CD4-positive, CD25-positive, alpha-beta regulatory T cell (primary cell): ENCODE measurements around the gene MESP2. TPM values are rescaled to one million over a fixed set of nuclear protein-coding genes. Genes with fewer than 3 reads are reported as not detected.

Experiments
- ATAC-seq, 2 donors: fragments of 150-1000 bp; cut with Tn5 transposase; one replicate each; pipeline ENCODE4 v1.10.0; 2021; ENCODE audit warnings: low read depth in 2 of 2, moderate number of reproducible peaks in 2 of 2, moderate library complexity in 1 of 2
- DNase-seq, 3 donors: peaks; one replicate each; pipeline versions ENCODE4 v3.0.0 to v3.0.0-alpha.2; 2012 to 2022; ENCODE audit warnings: mixed read lengths in 1 of 3
- H3K27ac ChIP-seq: one replicate; pipeline ENCODE4 v1.7.0; 2013; ENCODE audit warnings: mild to moderate bottlenecking, low read length; ENCODE audit not compliant: insufficient read depth, poor library complexity, severe bottlenecking
- H3K27me3 ChIP-seq: one replicate; pipeline ENCODE4 v1.7.0; 2013; ENCODE audit warnings: low read length; ENCODE audit not compliant: control insufficient read depth, insufficient read depth
- H3K36me3 ChIP-seq: one replicate; pipeline ENCODE4 v1.7.0; 2013; ENCODE audit warnings: mild to moderate bottlenecking, low read length, moderate library complexity; ENCODE audit not compliant: control insufficient read depth, insufficient read depth
- H3K4me1 ChIP-seq: 2 replicates; pipeline ENCODE4 v1.7.0; 2013; ENCODE audit warnings: mild to moderate bottlenecking, low read length; ENCODE audit not compliant: insufficient read depth, control insufficient read depth, poor library complexity, severe bottlenecking
- H3K4me3 ChIP-seq: one replicate; pipeline ENCODE4 v1.7.0; 2013; ENCODE audit warnings: low read depth, mild to moderate bottlenecking, low read length, moderate library complexity
- H3K9me3 ChIP-seq, 2 experiments: 1 replicate in 1 of 2; 2 replicates in 1 of 2; pipeline ENCODE4 v1.7.0; 2013; ENCODE audit warnings: low read length in 2 of 2, mild to moderate bottlenecking in 1 of 2, moderate library complexity in 1 of 2; ENCODE audit not compliant: control insufficient read depth in 2 of 2
- H3K27ac Mint-ChIP-seq, 3 donors: one replicate each; pipeline ENCODE4 v1.8.0; 2020 to 2022; ENCODE audit warnings: mild to moderate bottlenecking in 3 of 3, mixed read lengths in 3 of 3, moderate library complexity in 2 of 3
- H3K27me3 Mint-ChIP-seq: one replicate; pipeline ENCODE4 v1.8.0; 2022; ENCODE audit warnings: mild to moderate bottlenecking, mixed read lengths
- H3K36me3 Mint-ChIP-seq: one replicate; pipeline ENCODE4 v1.8.0; 2020; ENCODE audit warnings: mixed read lengths
- H3K4me1 Mint-ChIP-seq, 4 donors: one replicate each; pipeline ENCODE4 v1.8.0; 2020 to 2022; ENCODE audit warnings: mixed read lengths in 4 of 4, mild to moderate bottlenecking in 1 of 4
- H3K4me3 Mint-ChIP-seq, 4 donors: one replicate each; pipeline ENCODE4 v1.8.0; 2020 to 2022; ENCODE audit warnings: mild to moderate bottlenecking in 4 of 4, mixed read lengths in 4 of 4, moderate library complexity in 3 of 4
- H3K9me3 Mint-ChIP-seq, 7 donors: one replicate each; pipeline ENCODE4 v1.8.0; 2020 to 2022; ENCODE audit warnings: mixed read lengths in 7 of 7, mild to moderate bottlenecking in 3 of 7, moderate library complexity in 2 of 7
- polyA plus RNA-seq, 4 donors: library from polyadenylated mRNA; unstranded; fragments of 300-500 nt; fragmentation: Illumina TruSeq; gene quantifications; one replicate each; pipeline ENCODE4 v1.2.3, GENCODE V29; 2021
- total RNA-seq: library from RNA; stranded (reverse); gene quantifications from one replicate; pipeline ENCODE4 v1.2.3, GENCODE V29; 2022

MESP2 gene
- total and polyA plus RNA-seq, 5 donors from 2014 or later: not detected

GRCh38 chr15:89775815-89776214 is 317 bp upstream of the MESP2 start:
- ATAC-seq: no peak
- Mint-ChIP-seq H3K9me3 (peaks cover 0 to 1% (median 0%) of the 10 kb centered on the region in 7 donors), H3K27ac (no peak overlapping the region), H3K36me3 (no peaks in the 10 kb centered on the region), H3K4me1 (peaks cover 0 to 6% (median 3%) of the 10 kb centered on the region in 4 donors), H3K27me3 (peaks cover 38% of the 10 kb centered on the region), H3K4me3 (no peak overlapping the region)
- DNase-seq: no peak
- no peaks in the 10 kb centered on the region for H3K36me3 ChIP-seq
- H3K4me1 ChIP-seq: peaks cover 13% of the 10 kb centered on the region
- no peaks in the 10 kb centered on the region for H3K27me3 ChIP-seq
- no peaks in the 10 kb centered on the region for H3K9me3 ChIP-seq
- no peak overlapping the region for H3K27ac ChIP-seq
- no peak overlapping the region for H3K4me3 ChIP-seq

- H3K27ac Mint-ChIP-seq: no peak overlapping the region
- peaks cover 0 to 1% (median 0%) of the 10 kb centered on the region in 7 donors for H3K9me3 Mint-ChIP-seq
- DNase-seq: no peak
- Histone ChIP-seq H3K4me1 (peaks cover 13% of the 10 kb centered on the region), H3K27me3 (no peaks in the 10 kb centered on the region), H3K36me3 (no peaks in the 10 kb centered on the region), H3K4me3 (no peak overlapping the region), H3K27ac (no peak overlapping the region), H3K9me3 (no peaks in the 10 kb centered on the region)
- peaks cover 0 to 6% (median 4%) of the 10 kb centered on the region in 4 donors for H3K4me1 Mint-ChIP-seq
- no peak for ATAC-seq
- H3K27me3 Mint-ChIP-seq: peaks cover 38% of the 10 kb centered on the region
- peak overlapping the region in 3 of 4 donors; percentile 33 to 54 (median 46) for H3K4me3 Mint-ChIP-seq
- no peaks in the 10 kb centered on the region for H3K36me3 Mint-ChIP-seq
Observed at GRCh38 chr15:89777073-89777751, 1.1 kb downstream of the MESP2 start.

GRCh38 chr15:89777782-89778380 is 1.7 kb downstream of the MESP2 start:
- Histone ChIP-seq H3K4me1 (peaks cover 13% of the 10 kb centered on the region), H3K36me3 (no peaks in the 10 kb centered on the region), H3K27me3 (no peaks in the 10 kb centered on the region), H3K9me3 (no peaks in the 10 kb centered on the region), H3K4me3 (no peak overlapping the region), H3K27ac (no peak overlapping the region)
- peaks cover 0 to 6% (median 4%) of the 10 kb centered on the region in 4 donors for H3K4me1 Mint-ChIP-seq
- no peak for ATAC-seq
- peak overlapping the region in 3 of 4 donors; percentile 33 to 54 (median 46) for H3K4me3 Mint-ChIP-seq
- H3K27ac Mint-ChIP-seq: no peak overlapping the region
- no peaks in the 10 kb centered on the region for H3K36me3 Mint-ChIP-seq
- peaks cover 0 to 1% (median 0%) of the 10 kb centered on the region in 7 donors for H3K9me3 Mint-ChIP-seq
- H3K27me3 Mint-ChIP-seq: peaks cover 38% of the 10 kb centered on the region
- DNase-seq: no peak

GRCh38 chr15:89778861-89779260 is 2.7 kb downstream of the MESP2 start:
- Histone ChIP-seq H3K27me3 (no peaks in the 10 kb centered on the region), H3K27ac (no peak overlapping the region), H3K4me3 (no peak overlapping the region), H3K36me3 (no peaks in the 10 kb centered on the region), H3K9me3 (no peaks in the 10 kb centered on the region), H3K4me1 (peaks cover 13% of the 10 kb centered on the region)
- Mint-ChIP-seq H3K27ac (no peak overlapping the region), H3K4me1 (peaks cover 0 to 6% (median 4%) of the 10 kb centered on the region in 4 donors), H3K36me3 (no peaks in the 10 kb centered on the region), H3K27me3 (peaks cover 38% of the 10 kb centered on the region), H3K4me3 (peak overlapping the region in 1 of 4 donors; percentile 21), H3K9me3 (peaks cover 0 to 1% (median 0%) of the 10 kb centered on the region in 7 donors)
- ATAC-seq (no peak), DNase-seq (no peak)

- no peak overlapping the region for H3K4me3 ChIP-seq
- H3K36me3 ChIP-seq: no peaks in the 10 kb centered on the region
- no peak for DNase-seq
- H3K27me3 ChIP-seq: no peaks in the 10 kb centered on the region
- H3K4me1 ChIP-seq: peaks cover 13% of the 10 kb centered on the region
- H3K36me3 Mint-ChIP-seq: no peaks in the 10 kb centered on the region
- H3K27ac ChIP-seq: no peak overlapping the region
- H3K9me3 ChIP-seq: no peaks in the 10 kb centered on the region
- peaks cover 0 to 6% (median 4%) of the 10 kb centered on the region in 4 donors for H3K4me1 Mint-ChIP-seq
- no peak for ATAC-seq
- H3K4me3 Mint-ChIP-seq: no peak overlapping the region
- peaks cover 0 to 1% (median 0%) of the 10 kb centered on the region in 7 donors for H3K9me3 Mint-ChIP-seq
- no peak overlapping the region for H3K27ac Mint-ChIP-seq
- peaks cover 23% of the 10 kb centered on the region for H3K27me3 Mint-ChIP-seq
Observed at GRCh38 chr15:89780601-89781000, 4.5 kb downstream of the MESP2 start.

- Histone ChIP-seq H3K36me3 (no peaks in the 10 kb centered on the region), H3K9me3 (no peaks in the 10 kb centered on the region), H3K27ac (no peak overlapping the region), H3K4me1 (peaks cover 12% of the 10 kb centered on the region), H3K4me3 (no peak overlapping the region), H3K27me3 (no peaks in the 10 kb centered on the region)
- Mint-ChIP-seq H3K4me3 (no peak overlapping the region), H3K27me3 (peaks cover 22% of the 10 kb centered on the region), H3K27ac (no peak overlapping the region), H3K36me3 (no peaks in the 10 kb centered on the region), H3K9me3 (peaks cover 0 to 1% (median 0%) of the 10 kb centered on the region in 7 donors), H3K4me1 (peaks cover 0 to 6% (median 4%) of the 10 kb centered on the region in 4 donors)
- ATAC-seq (no peak), DNase-seq (peak in 1 of 3 donors; percentile 23)
Observed at GRCh38 chr15:89781055-89781454, 4.9 kb downstream of the MESP2 start.

GRCh38 chr15:89781891-89782618 is 5.9 kb downstream of the MESP2 start:
- H3K9me3 ChIP-seq: no peaks in the 10 kb centered on the region
- peaks cover 0 to 6% (median 4%) of the 10 kb centered on the region in 4 donors for H3K4me1 Mint-ChIP-seq
- peaks cover 2% of the 10 kb centered on the region for H3K4me1 ChIP-seq
- H3K36me3 ChIP-seq: no peaks in the 10 kb centered on the region
- H3K27ac ChIP-seq: no peak overlapping the region
- H3K27me3 ChIP-seq: no peaks in the 10 kb centered on the region
- no peak overlapping the region for H3K4me3 ChIP-seq
- H3K27ac Mint-ChIP-seq: no peak overlapping the region
- peaks cover 0 to 1% (median 0%) of the 10 kb centered on the region in 7 donors for H3K9me3 Mint-ChIP-seq
- H3K4me3 Mint-ChIP-seq: no peak overlapping the region
- ATAC-seq: peak in 1 of 2 donors; percentile 22
- no peak for DNase-seq
- H3K36me3 Mint-ChIP-seq: no peaks in the 10 kb centered on the region
- H3K27me3 Mint-ChIP-seq: peaks cover 22% of the 10 kb centered on the region
